Measurements from ENCODE around the gene TBCA. TPM values are rescaled to one million over a fixed set of nuclear protein-coding genes. Genes with fewer than 3 reads are reported as not detected.

The TBCA gene
- total and polyA plus RNA-seq, 9 of the 15 experiments (the other 6 are each of a cell fraction or from before 2014, with no cell fraction given): 164 to 661 (median 334) TPM

DNA sequence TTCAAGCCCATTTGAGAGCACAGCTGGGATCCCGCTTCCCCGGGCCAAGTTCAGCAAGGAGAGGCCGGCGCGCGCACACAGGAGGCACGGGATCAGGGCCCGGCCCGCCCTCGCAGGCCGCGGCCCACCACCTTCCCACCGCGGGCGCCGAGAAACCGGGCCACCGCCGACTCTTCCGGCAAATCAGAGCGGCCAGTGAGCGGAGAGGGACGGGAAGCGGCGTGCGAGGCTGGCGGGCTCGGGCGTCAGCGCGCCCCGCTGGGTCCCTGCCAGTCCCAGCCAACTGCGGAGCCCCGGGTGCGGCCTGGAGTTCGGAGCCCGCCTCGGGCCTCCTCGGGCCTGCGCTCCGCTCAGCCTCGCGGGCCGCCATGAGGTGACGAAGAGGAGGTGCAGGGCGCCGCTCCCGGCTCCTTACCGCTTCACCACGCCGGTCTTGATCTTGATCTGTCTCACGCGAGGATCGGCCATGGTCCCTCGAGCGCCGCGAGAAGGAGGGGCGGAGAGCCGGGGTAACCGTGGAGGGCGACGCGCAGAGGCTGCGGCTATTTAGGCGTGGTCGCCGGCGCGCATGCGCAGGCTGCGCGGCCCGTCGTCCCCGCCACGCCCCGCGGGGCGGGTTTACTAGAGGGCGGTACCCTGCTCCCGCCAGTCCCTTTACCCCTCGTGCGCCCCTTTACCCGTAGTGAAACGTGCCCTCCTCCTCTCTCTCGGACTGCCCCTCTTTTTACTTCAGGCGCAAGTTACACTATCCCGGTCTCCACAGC is at the start of gene TBCA (continued):
- TF ChIP-seq GABPB1 (CRISPR knock-in tag; IDR thresholded peaks at IDR 0.05): peak; percentile 84
- TF ChIP-seq SIN3A (IDR thresholded peaks at IDR 0.05; ENCODE audit: borderline replicate concordance in 2 of 2, control insufficient read depth in 1 of 2, low read depth in 2 of 2, low read length in 2 of 2): 0 out of 4 replicates have a peak, but pooled peaks of 1 of the 2 experiments have one; percentile 30
- no peak for TF ChIP-seq ETS2 (tag; IDR thresholded peaks at IDR 0.05; ENCODE audit: borderline replicate concordance, poor library complexity, severe bottlenecking)
- TF ChIP-seq MAZ (CRISPR knock-in tag; conservative IDR thresholded peaks at IDR 0.05 in 1 of 2, IDR thresholded peaks at IDR 0.05 in 1 of 2): peak; percentile 49 to 79; a peak in 3 of 4 replicates
- TF ChIP-seq ZNF717 (CRISPR knock-in tag; IDR thresholded peaks at IDR 0.05): no peak
- TF ChIP-seq YBX1 (IDR thresholded peaks at IDR 0.05): no peak
- TF ChIP-seq SIRT6 (IDR thresholded peaks at IDR 0.05; ENCODE audit: low read depth, low read length): no peak
- TF ChIP-seq MTF1 (CRISPR knock-in tag; IDR thresholded peaks at IDR 0.05; ENCODE audit: borderline replicate concordance): no peak
- TF ChIP-seq C11orf30 (IDR thresholded peaks at IDR 0.05; ENCODE audit: low read depth): no peak
- 0 out of 2 replicates have a peak, but pooled peaks have one; percentile 76 for TF ChIP-seq E2F3 (CRISPR knock-in tag; IDR thresholded peaks at IDR 0.05)
- TF ChIP-seq NCOA4 (IDR thresholded peaks at IDR 0.05; ENCODE audit: partially characterized antibody): no peak
- TF ChIP-seq, protein P1, sequence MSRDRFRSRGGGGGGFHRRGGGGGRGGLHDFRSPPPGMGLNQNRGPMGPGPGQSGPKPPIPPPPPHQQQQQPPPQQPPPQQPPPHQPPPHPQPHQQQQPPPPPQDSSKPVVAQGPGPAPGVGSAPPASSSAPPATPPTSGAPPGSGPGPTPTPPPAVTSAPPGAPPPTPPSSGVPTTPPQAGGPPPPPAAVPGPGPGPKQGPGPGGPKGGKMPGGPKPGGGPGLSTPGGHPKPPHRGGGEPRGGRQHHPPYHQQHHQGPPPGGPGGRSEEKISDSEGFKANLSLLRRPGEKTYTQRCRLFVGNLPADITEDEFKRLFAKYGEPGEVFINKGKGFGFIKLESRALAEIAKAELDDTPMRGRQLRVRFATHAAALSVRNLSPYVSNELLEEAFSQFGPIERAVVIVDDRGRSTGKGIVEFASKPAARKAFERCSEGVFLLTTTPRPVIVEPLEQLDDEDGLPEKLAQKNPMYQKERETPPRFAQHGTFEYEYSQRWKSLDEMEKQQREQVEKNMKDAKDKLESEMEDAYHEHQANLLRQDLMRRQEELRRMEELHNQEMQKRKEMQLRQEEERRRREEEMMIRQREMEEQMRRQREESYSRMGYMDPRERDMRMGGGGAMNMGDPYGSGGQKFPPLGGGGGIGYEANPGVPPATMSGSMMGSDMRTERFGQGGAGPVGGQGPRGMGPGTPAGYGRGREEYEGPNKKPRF (IDR thresholded peaks at IDR 0.05; ENCODE audit: low read depth, low read length): no peak
- no peak for TF ChIP-seq XRCC4 (IDR thresholded peaks at IDR 0.05; ENCODE audit: extremely low read depth, insufficient read depth, insufficient read length)
- TF ChIP-seq ELF2 (CRISPR knock-in tag; IDR thresholded peaks at IDR 0.05): no peak
- no peak for TF ChIP-seq ZKSCAN8 (CRISPR knock-in tag; IDR thresholded peaks at IDR 0.05)
- 0 out of 2 replicates have a peak, but pooled peaks have one; percentile 20 for TF ChIP-seq JUN (IDR thresholded peaks at IDR 0.05; ENCODE audit: borderline replicate concordance, low read depth, low read length)
- no peak for TF ChIP-seq JUN (CRISPR knock-in tag; IDR thresholded peaks at IDR 0.05; ENCODE audit: borderline replicate concordance)
- TF ChIP-seq SNRNP70 (optimal IDR thresholded peaks at IDR 0.05; ENCODE audit: low read depth, low read length): no peak
- no peak for TF ChIP-seq RBM17 (IDR thresholded peaks at IDR 0.05; ENCODE audit: borderline replicate concordance, low read depth, low read length)
- TF ChIP-seq ZNF41 (CRISPR knock-in tag; conservative IDR thresholded peaks at IDR 0.05): no peak
- no peak for TF ChIP-seq HDGF (IDR thresholded peaks at IDR 0.05)
- peak; percentile 75 for TF ChIP-seq ATF7 (IDR thresholded peaks at IDR 0.05)
- TF ChIP-seq, protein P2, sequence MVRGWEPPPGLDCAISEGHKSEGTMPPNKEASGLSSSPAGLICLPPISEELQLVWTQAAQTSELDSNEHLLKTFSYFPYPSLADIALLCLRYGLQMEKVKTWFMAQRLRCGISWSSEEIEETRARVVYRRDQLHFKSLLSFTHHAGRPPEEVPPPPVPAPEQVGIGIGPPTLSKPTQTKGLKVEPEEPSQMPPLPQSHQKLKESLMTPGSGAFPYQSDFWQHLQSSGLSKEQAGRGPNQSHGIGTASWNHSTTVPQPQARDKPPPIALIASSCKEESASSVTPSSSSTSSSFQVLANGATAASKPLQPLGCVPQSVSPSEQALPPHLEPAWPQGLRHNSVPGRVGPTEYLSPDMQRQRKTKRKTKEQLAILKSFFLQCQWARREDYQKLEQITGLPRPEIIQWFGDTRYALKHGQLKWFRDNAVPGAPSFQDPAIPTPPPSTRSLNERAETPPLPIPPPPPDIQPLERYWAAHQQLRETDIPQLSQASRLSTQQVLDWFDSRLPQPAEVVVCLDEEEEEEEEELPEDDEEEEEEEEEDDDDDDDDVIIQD (CRISPR knock-in tag; IDR thresholded peaks at IDR 0.05): no peak
- no peak for TF ChIP-seq PTRF (tag; IDR thresholded peaks at IDR 0.05)
- no peak for TF ChIP-seq ZNF77 (CRISPR knock-in tag; IDR thresholded peaks at IDR 0.05)
